ENCODE measurements around the gene TSPEAR. TPM values are rescaled to one million over a fixed set of nuclear protein-coding genes. Genes with fewer than 3 reads are reported as not detected.
"Not testable (repeated sequence)": the region's sequence is repeated elsewhere in the genome, so short reads cannot be mapped to it uniquely, and the experiment has no call there.

TSPEAR gene
- total RNA-seq, 1 donor from 2014 or later, result not detected

DNA sequence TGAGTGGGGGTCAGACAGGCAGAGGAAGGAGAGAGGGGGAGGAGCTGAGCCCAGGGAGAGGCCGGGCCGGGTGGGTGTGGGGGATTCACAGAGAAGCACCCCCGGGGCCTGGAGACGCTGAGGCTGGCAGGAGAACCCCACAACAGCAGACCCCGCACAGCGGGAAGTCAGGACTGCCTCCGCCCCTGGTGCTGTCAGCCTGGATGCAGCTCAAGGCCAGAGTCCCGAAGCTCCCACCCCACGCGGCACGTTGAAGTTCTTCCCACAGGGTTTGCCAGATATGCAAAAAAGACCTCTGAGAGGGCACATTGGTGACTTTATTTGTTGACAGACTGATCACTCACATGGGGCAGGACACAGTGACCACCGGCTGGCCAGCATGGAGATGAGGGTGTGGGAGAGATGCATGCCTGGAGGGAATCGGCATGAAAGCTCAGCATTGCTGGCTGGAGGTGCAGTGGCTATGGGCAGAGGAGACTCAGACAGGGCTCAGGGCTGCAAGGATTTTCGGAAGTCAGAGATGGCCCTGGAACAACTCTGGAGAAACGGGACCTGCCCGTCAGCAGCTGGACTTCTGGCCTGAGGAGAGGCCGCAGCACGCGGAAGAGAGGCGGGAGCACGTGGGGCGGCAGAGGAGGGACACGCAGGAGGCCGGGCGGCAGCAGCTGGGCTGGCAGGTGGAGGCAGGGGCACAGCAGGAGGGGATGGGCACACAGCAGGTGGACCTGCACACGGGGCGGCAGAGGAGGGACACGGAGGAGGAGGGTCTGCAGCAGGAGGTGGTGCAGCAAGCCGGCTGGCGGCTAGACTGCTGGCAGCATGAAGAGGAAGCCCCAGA, 153.7 kb downstream of the TSPEAR start:
- DNase-seq (ENCODE audit: low spot score) (no peak), ATAC-seq (peak; percentile 49)

DNA sequence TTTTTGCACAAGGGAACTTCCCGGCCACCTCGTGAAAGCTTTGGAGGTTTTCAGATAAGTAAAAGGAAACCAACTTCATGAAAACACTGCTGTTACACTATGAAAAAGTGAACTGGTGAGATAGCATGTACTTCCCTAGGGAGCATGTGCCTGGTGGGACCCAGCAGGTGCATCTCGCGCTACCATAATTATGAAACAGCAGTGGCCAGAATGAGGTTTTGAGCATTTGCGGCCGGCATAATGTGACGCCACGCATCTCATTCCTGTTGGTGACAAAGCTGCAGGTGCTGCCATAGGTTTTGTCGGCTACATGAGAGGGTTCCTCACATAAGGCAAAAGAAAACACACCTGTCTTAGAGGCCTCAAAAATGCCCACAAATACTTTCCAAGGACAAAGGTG, 154.5 kb downstream of the TSPEAR start:
- DNase-seq (ENCODE audit: low spot score), result no peak
- ATAC-seq, result no peak

DNA sequence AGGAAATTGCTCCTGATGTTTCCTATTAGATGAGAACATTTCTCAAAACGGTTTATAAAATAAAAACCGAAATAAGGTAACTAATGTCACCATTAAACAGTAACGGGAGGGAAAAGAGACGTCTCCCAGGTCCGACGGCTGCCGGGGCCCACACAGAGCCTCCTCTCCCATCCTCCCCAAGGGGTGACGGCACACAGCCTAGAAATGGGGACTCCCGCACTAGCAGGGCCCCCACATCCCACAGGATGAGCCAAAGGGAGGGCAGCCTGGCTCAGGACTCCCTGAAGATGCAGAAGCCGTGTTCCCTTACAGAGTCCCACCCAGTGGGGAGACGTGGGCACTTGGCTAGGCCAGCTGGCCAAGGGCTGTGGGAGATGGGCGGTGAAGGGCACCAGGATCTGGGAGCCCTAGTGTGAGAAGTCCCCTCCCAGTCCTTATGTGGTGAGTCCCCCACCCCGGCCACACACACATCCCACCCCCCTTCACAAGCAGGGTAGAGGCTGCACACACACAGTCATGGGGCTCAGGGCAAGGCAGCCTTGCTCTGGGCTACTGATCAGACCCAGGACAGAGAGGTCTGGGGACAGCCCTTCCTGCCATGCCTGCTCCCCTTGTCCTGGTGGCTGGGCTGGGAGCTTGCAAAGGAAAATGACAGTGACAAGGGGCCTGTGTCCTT, 156.0 kb downstream of the TSPEAR start:
- DNase-seq (ENCODE audit: low spot score) (no peak), ATAC-seq (no peak)

DNA sequence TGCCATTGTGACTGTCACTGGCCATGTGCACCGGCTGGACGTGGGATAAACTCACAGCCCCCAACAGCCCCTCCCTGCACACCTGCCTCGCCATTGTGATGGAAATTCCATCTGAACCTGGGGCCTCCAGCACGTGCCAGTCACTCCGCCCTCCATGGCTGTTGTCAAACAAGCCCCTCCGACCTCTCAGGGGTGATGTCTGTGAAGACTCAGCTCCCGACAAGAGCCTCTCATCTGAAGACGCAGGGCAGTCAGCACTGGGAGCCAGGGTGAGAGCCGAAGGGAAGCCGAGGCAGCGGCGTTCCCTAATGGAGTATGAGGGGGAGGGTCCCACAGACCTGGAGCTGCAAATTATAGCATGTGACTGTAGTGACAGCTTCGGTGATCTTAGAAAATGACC, 158.7 kb downstream of the TSPEAR start:
- no peak for ATAC-seq
- DNase-seq (ENCODE audit: low spot score), result no peak

DNA sequence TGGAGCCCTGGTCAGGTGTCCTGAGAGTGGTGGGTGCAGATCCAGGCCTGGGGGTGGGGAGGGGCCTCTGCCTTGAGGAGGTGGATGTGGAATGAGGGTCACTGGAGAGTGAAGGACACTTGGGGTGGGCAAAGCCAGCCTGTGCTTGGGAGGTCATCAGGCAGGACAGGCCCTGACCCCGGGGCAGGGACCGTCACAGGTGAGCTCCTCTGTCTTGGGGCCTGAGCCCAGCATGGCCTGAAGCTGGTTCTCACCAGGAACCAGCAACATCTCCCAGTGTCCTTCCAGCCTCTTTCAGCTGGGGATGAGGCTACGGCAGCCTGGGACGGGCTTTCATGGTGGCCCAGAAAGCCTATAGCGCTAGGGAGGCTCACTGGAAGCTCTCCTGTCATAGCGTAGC, 159.2 kb downstream of the TSPEAR start:
- DNase-seq (ENCODE audit: low spot score) (peak; percentile 31), ATAC-seq (no peak)

DNA sequence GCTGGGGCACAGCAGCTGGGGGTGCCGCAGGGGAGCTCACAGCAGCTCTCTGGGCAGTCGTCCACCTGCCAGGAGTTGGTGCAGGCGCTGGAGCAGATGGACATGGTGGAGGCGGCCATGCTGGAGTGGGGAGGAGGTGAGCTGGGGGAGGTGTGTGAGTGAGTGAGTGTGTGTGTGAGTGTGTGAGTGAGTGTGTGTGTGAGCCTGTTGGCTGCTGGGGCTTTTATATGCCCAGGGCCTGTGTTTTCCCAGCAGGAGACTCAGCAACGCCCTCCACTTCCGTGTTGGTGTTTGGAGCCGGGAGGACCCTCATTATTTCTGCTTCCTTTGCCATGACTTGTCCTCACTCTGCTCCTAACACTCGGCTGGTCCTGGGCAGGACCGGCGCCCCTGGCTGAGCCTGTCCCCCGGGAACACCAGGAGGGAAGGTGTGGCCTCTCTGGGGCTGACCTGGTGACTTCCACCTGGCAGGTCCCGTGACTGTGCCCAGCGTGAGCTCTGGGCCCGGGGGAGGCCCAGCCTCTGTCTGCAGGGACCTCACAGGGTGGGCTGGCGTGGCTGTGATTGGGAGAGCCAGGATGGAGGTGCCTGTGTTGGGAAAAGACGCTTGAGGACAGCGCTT, 159.9 kb downstream of the TSPEAR start, which contains the start of gene KRTAP10-2:
KRTAP10-2 (minus strand) TSS at position 166 of the 622 bp plus-strand sequence; CDS start at position 119, 47 bp downstream.
- DNase-seq (ENCODE audit: low spot score) (peak; percentile 33), ATAC-seq (no peak)

DNA sequence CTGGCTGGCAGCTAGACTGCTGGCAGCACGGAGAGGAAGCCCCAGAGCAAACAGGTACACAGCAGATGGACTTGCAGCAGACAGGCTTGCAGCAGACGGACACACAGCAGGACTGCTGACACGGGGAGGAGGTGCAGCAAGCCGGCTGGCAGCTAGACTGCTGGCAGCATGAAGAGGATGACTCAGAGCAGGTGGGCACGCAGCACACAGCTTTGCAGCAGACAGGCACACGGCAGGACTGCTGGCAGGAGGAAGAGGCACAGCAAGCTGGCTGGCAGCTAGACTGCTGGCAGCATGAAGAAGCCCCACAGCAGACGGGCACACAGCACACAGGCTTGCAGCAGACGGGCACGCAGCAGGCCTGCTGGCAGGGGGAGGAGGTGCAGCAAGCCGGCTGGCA, 160.6 kb downstream of the TSPEAR start:
- DNase-seq (ENCODE audit: low spot score) (peak; percentile 33), ATAC-seq (no peak)

DNA sequence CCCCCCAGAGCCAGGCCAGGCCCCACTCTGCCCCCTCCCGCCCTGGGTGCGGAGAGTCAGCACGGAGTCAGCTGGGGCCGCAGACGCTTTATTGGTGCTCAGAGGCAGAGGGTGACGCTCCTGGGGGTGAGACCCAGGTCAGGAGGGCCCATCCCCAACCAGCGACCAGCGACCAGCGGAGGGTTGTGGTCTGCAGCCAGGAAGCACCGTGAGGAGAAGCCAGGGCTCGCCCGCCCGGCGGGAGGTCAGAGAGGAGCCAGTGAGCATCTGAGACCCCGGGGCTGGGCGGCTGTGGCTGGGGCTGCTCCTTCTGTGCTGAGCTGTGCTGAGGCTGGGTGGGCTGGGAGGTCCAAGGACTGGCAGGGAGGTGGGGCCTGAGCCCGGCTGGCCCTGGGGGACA, 161.1 kb downstream of the TSPEAR start:
- peak; percentile 44 for DNase-seq (ENCODE audit: low spot score)

DNA sequence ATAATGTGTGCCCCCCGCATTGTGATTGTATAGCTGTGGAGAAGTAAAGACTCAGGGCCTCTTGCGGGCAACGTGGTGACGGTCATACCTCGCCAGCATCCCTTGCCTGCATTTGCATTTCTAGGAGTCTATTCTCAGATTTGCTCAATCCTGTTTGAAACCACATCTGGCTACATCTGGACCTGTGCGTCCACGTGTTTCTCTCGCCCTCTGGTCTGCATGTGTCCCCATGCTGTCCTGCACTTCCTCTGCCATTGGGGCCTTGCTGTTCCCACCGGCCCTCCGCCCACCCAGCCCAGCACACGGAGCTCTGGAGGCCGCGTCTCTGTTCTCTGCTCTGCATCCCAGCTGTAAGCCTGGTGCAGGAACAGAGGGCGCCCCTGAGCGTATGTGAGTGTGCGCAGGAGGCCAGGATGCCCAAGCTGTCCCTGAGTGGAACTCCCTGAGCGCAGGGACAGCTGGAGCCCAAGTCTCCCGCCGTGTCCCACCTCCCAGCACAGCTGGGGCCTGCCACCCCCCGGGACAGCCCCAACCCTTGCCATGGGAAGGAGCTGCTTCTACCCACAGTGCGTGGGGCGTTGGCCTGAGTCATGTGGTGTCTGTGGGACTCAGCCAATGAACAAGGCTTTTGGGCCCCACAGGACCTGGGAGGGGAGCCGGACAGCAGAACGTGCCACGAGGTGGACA, 161.7 kb downstream of the TSPEAR start:
- DNase-seq (ENCODE audit: low spot score) (peak; percentile 31), ATAC-seq (no peak)

More for the DNA sequence above, 161.1 kb downstream of the TSPEAR start:
- not testable (repeated sequence) for ATAC-seq

DNA sequence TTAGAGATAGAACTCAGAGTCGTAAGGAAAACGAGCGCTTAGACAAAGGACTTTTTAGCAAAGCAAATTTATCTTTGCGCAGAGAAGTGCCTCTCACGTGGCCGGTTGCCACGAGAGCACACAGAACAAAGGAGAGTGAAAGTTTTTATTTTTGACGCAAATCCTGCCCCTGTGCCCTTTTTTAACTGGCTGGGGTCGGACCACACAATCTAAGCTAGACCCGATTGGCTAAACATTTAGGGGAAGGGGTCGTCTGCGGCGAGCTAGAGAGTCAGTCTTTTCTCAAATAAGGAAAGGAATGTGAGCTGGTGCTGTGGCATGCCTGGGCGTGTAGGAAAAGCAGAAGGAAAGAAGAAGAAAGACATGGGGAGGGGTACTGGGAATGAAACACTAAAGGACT, 162.4 kb downstream of the TSPEAR start:
- DNase-seq (ENCODE audit: low spot score) (no peak), ATAC-seq (no peak)

DNA sequence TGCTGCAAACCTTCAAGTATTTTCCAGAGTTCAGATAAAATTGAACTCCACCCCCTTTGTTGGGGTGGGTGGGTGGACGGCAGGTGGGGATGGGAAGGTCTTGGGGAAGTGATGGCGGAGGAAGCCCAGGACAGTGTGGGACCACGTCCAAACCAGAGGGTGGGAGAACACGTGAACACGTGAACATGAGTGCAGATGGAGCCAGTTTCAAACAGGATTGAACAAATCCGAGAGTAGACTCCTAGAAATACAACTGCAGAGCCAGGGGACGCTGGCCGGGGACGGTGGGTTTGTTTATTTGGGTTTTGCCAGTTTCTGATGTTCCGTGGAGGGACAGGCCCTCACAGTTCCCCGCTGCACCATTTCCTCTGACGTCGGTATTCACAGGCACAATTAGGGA, 163.0 kb downstream of the TSPEAR start:
- ATAC-seq, result no peak
- DNase-seq (ENCODE audit: low spot score), result no peak

DNA sequence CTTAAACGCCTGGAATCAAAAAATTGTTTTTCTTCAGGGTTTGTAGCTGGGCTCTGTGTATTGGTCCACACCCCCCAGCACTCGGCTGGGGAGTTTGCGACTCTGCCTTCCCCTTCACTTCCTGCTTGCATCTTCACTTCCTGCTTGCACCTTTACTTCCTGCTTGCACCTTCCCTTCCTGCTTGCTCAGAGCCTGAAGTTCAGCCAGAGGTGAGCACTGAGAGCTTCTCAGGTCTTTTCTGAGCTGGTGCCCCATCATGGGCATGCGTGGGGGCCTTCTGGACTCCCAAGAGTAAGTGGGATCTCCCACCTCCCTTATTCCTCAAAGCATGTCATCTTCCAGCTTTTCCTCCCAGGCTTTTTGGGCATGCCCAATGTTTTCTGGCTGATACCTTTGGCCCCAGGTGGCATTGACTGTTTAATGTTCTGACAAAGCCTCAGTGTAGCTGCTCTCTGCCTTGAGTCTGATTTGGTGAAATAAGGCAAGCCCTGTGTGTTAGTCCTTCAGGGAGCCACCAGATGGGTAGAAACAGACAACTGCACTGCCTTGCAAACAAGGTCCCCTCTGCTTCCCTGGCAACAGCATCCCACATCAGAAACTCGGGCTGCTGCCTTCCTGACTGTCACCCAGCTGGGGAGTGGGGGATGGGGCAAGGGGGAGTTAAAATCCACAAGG, 163.6 kb downstream of the TSPEAR start:
- DNase-seq (ENCODE audit: low spot score), result no peak
- ATAC-seq, result no peak

DNA sequence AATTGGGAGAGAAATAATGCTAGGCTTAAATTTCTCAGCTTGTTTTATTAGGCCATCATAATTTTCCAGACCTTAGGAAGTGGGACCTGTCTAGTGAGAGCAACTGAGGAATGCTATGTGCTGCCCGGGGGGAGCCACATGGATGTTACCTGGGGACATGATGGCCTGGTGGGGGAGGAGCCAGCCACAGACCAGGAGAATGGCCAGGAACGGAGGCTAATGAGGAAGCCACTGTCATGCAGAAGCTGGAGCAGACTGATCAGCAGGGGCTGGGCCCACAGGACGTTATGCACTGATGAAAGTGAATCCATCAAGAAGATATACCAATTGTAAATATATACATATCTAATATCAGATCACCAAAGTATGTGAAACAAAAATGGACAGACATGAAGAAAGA, 166.8 kb downstream of the TSPEAR start:
- ATAC-seq (no peak), DNase-seq (ENCODE audit: low spot score) (no peak)

DNA sequence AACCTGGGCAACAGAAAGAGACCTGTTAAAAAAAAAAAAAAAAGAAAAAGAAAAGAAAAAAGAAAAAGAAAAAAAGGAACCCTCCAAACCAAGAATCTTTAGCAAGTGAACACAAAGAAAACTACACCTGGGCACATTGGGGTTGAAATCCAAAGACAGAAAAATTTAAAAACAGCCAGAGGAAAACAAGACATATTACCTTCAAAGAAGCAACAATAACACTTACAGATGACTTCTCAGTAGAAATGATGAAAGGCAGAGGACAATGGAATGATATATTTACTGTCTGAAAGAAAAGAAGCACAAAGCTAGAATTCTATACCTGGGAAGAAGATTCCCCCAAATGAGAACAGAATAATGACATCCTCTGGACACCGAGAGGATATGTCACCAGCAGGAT, 168.7 kb downstream of the TSPEAR start:
- ATAC-seq (no peak), DNase-seq (ENCODE audit: low spot score) (no peak)

DNA sequence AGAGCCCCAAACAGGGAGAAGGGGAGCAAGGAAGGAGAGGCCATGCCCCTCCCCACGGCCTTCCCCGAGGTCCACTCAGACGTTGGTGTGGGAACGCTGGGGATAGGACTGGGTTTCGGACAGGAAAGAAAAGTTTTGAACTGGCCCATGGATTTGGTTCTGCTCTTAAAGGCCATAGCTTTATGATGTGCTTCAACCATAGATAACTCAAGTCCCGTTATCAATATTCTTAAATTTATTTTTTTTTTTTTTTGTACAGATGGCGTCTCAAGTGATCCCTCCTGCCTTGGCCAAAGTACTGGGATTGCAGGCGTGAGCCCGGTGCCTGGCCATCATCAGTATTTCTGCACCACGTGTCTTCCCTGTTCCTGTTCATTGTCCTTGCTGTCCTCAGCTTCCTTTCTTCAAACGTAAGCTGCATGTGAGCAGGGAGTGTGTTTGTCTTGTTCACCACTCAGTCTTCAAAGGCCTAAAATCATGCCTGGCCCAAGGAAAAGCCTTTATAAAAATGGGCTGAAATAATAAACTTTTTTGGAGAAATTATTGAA, 170.6 kb downstream of the TSPEAR start:
- no peak for DNase-seq (ENCODE audit: low spot score)

DNA sequence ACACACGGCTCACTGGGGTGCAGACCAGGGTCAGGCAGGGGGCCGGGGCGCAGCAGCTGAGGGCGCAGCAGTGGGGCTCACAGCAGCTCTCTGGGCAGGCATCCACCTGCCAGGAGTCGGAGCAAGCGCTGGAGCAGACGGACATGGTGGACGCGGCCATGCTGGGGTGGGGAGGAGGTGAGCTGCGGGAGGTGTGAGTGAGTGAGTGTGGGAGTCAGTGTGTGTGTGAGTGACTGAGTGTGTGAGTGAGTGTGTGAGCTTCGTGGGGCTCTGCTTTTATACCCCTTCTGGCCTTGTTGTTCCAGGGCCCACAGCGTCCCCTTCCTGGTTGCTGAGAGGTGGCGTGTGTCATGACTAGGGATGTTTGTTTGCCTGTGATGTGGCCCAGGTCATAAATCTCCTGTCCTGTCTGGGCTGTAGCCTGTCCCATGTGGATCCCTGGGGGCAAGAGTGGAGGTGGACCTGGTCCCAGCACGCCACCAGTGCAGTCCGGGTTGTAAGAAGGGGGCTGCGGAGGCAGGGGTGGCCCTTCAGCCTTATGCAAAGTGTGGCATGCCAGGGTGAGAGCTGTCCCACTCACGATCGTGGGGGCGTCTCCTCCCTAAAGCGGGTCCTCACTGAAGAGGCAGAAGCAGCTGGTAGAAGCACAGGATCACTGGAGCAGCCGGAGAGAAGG, 171.2 kb downstream of the TSPEAR start, which contains the start of gene KRTAP10-1:
KRTAP10-1 (minus strand) TSS at position 205 of the 676 bp plus-strand sequence; CDS start at position 160, 45 bp downstream.
- ATAC-seq, result no peak

More for the DNA sequence above, 170.6 kb downstream of the TSPEAR start:
- no peak for ATAC-seq

DNA sequence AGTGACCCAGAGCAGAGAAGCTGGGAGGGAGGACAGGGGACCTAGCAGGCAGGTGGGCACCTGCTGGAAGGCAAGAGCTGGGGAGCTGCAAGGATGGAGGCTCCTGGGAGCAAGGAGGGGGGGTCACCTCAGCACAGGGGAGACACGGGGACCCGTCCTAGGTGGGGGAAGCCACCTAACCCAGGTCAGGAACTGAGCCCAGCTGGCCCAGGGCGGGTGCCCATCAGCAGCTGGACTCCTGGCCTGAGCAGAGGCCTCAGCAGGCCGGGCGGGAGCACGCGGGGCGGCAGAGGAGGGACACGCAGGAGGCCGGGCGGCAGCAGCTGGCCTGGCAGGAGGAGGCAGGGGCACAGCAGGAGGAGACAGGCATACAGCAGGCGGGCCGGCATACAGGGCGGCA, 172.3 kb downstream of the TSPEAR start:
- DNase-seq (ENCODE audit: low spot score) (no peak), ATAC-seq (no peak)

More for the DNA sequence above, 171.2 kb downstream of the TSPEAR start, which contains the start of gene KRTAP10-1:
- DNase-seq (ENCODE audit: low spot score), result no peak

DNA sequence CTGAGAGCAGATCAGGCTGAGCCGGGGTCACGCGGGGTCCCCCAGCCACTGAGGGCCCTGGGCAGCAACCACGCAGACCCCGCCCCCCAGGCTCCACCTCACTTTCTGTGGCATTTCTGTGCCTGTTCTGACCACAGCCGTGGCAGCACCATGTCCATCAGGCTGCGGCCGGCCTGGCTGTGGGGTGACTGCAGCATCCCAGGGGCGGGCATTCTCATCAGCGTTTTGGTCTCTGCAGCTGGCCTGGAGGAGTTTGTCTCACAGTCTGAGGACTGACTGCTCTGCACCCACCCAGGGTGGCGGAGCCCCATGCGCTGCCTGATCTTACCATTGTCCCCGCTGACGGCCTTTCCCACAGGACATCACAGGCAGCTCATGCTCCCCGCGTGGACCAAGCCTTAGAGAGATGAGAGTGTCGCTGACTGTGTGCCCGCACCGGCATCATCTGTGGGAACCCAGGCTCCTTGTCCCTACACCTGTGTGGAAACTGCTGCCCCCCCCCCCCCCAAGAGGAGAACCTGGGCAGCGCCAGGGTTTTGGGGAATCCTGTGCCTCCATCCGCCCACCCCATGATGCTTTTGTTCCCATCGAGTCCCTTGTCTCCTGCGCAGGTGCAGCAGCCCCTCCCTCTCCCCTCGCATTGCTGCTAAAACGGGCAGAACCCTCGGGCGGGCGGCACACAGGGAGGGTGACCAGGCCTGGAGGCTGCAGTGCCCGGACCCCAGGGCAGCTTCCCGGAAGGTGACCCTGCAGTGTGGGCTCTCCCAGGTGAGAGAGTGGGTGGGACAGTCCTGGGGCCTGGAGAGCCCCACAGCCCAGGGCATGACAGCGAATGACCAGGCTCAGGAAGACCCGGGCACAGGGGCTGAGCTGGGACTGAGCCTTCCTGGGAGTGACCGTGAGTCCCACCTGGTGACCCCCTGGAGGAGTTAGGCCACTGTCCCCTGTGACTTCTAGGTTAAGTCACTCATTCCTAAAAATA, 173.2 kb downstream of the TSPEAR start:
- ATAC-seq (no peak), DNase-seq (ENCODE audit: low spot score) (no peak)

All from left lobe of liver (tissue), 2 donors.